ENCODE measurements around the gene RB1.

RB1 gene

DNA sequence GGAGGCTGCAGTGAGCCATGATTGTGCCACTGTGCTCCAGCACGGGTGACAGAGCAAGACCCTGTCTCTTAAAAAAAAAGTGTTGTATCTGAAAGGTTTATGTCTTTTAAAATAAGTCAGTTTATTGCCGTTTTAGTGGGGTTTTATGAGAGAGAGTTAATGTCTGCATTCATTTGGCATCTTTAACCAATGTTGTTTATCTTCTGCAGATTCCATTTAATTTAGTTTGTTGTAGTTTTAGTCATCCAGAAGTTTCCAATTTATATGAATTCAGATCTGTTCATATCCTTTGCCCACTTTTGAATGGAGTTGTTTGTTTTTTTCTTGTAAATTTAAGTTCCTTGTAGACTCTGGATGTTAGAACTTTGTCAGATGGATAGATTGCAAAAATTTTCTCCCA is 146.1 kb downstream of the RB1 start:
- TF ChIP-seq CTCF (IDR thresholded peaks at IDR 0.05), result no peak

DNA sequence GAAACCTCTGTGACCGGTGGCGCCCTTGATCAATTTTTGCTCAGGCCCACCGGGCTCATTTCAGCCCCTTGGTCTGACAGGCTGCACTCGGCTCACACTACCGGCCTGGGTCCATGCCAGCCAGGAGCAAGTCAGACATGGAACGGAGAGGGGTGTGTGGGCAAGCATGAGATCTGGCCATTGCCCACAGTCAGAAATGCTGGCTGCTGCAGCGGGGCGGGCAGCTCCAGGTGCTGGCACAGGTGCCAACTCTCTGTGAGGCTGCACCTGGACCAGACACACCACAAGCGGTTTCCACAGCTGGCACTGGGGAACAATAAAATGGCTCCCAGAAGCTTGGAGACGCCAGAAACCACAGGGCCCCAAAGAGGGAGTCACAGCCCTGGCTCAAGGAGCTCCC is 153.0 kb downstream of the RB1 start:
- no peak for TF ChIP-seq CTCF (IDR thresholded peaks at IDR 0.05)

- no peak for TF ChIP-seq CTCF (IDR thresholded peaks at IDR 0.05)
These were observed 154.2 kb downstream of the RB1 start for GRCh38 chr13:48457578-48458242.

GRCh38 chr13:48475230-48475629 is 171.7 kb downstream of the RB1 start:
- no peak for TF ChIP-seq CTCF (IDR thresholded peaks at IDR 0.05)

GRCh38 chr13:48476215-48476614 is 172.7 kb downstream of the RB1 start:
- TF ChIP-seq CTCF (IDR thresholded peaks at IDR 0.05), result no peak

DNA sequence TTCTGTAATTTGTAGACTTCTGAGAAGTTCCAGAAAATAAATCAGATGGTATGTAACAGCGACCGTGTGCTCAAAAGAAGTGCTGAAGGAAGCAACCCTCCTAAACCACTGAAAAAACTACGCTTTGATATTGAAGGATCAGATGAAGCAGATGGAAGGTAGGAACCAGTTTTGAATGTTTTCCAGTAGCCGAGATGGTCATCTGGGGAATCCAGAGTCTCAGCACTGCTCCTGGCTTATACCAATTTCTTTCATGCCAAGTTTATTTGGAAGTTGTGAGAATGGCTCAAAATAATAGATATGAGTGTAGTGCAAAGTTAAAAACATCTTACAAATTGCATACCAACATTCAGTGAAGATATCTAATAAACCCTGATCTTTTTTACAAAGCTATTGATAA is 173.1 kb downstream of the RB1 start:
- TF ChIP-seq CTCF (IDR thresholded peaks at IDR 0.05), result no peak

GRCh38 chr13:48477191-48477855 is 173.8 kb downstream of the RB1 start:
- no peak for TF ChIP-seq CTCF (IDR thresholded peaks at IDR 0.05)

Data from LNCAP (cell line).